ENCODE measurements around the gene DDX47.

DNA sequence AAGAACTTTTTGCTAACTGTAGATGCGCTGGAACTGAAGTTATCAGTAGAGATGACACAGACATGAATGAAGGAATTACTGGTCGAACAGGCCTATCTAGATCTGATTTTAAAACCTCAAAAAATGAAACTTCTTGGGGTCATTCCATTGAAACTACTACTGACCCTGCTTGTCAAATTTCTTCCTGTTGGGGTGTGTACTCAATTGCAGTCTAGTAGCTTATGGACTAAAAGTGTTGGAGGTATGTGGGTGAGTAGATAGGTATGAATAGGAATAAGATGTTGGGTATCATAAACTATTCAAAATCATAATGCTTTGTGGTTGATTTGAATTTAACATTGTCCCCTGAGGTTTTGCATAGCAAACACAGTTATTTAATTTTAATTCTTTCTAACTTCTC lies 18.5 kb upstream of the DDX47 start:
- TF ChIP-seq, protein P1, sequence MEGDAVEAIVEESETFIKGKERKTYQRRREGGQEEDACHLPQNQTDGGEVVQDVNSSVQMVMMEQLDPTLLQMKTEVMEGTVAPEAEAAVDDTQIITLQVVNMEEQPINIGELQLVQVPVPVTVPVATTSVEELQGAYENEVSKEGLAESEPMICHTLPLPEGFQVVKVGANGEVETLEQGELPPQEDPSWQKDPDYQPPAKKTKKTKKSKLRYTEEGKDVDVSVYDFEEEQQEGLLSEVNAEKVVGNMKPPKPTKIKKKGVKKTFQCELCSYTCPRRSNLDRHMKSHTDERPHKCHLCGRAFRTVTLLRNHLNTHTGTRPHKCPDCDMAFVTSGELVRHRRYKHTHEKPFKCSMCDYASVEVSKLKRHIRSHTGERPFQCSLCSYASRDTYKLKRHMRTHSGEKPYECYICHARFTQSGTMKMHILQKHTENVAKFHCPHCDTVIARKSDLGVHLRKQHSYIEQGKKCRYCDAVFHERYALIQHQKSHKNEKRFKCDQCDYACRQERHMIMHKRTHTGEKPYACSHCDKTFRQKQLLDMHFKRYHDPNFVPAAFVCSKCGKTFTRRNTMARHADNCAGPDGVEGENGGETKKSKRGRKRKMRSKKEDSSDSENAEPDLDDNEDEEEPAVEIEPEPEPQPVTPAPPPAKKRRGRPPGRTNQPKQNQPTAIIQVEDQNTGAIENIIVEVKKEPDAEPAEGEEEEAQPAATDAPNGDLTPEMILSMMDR (IDR thresholded peaks at IDR 0.05 in 8 of 11, conservative IDR thresholded peaks at IDR 0.05 in 3 of 11), result no peak
- TF ChIP-seq POLR2AphosphoS5 (IDR thresholded peaks at IDR 0.05), result no peak
